Measurements from ENCODE around the gene SLC29A2.
A peak's percentile ranks its signal among the peaks of the same experiment; 100 is the strongest.

SLC29A2 gene

DNA sequence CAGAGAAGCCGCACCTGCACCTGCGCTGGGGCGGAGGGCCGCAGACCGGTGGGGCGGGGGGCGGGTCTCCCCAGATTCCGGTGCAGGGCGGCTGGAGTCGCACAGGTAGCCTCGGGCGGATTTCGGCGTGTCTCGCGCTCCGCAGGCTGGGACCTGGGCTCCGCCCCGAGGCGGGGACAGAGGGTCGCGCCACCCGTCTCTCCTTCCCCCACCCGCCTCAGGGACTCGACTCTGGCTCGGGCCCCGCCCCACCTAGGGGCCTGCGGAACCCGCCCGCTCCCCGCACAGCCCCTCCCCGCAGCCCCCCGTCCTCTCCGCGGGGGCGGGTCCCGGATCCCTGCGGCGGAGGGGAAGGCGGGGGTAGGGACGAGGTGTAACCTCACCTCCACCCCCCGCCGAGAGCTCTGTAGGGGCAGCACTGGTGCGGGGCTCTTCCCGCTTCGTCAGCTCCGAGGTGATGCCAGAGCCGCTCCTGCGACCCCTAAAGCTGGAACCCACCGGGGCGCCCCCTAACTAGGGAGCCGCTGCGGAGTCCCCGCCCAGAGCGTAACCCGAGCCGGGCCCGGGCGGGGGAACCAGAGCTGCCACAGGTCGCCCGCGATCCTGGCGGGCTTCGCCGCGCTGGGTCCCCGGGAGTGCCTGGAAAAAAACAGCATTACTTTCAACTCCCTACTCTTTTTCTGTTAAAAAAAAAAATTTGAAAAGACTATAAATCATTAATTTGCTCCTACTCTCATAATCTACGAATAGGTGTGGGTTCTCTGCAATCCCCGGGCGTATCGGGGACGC, at the start of gene SLC29A2:
TSS of gene SLC29A2 (minus strand) at position 134 of the 789 bp plus-strand sequence. CDS start 169 bp downstream, outside the sequence.
- peak within 1 kb of the TSS; percentile 63 for H3K4me3 ChIP-seq (replicated peaks; ENCODE audit: low read depth, low read length)
- TF ChIP-seq CTCF (IDR thresholded peaks at IDR 0.05; ENCODE audit: low read depth, low read length, missing control alignments), result no peak
- no peak for DNase-seq (ENCODE audit: extremely low read depth, low read depth)

GRCh38 chr11:66420671-66421476, 49.3 kb upstream of the SLC29A2 start, which contains the start of gene NPAS4:
Gene NPAS4 (plus strand): TSS chr11:66421035. CDS start chr11:66421180, 145 bp downstream.
- DNase-seq (ENCODE audit: extremely low read depth, low read depth), result no peak
- no peak for TF ChIP-seq CTCF (IDR thresholded peaks at IDR 0.05; ENCODE audit: low read depth, low read length, missing control alignments)
- no peak within 1 kb of the TSS for H3K4me3 ChIP-seq (replicated peaks; ENCODE audit: low read depth, low read length)

GRCh38 chr11:66419825-66420224, 48.3 kb upstream of the SLC29A2 start:
- no peak for TF ChIP-seq CTCF (IDR thresholded peaks at IDR 0.05; ENCODE audit: low read depth, low read length, missing control alignments)
- DNase-seq (ENCODE audit: extremely low read depth, low read depth), result no peak
- H3K4me3 ChIP-seq (replicated peaks; ENCODE audit: low read depth, low read length), result no peak overlapping the region

DNA sequence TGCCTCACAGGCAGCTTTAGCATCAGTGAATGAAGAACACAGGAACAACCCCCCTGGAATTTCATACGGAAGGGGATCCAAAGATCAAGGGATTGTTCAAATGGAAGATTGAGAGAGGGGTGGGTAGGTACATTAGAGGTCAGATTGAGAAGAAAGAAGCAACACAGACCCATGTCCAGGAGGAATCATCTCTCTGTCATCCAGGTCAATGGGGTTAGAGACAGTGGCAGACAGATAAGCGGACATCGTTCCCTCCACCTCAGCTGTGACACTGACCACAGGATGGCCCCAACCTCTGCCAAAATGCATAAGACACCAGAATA, 47.4 kb upstream of the SLC29A2 start:
- no peak for DNase-seq (ENCODE audit: extremely low read depth, low read depth)
- no peak for TF ChIP-seq CTCF (IDR thresholded peaks at IDR 0.05; ENCODE audit: low read depth, low read length, missing control alignments)
- no peak overlapping the region for H3K4me3 ChIP-seq (replicated peaks; ENCODE audit: low read depth, low read length)

GRCh38 chr11:66418168-66418985, 46.8 kb upstream of the SLC29A2 start:
- DNase-seq (ENCODE audit: extremely low read depth, low read depth), result peak; percentile 45
- H3K4me3 ChIP-seq (replicated peaks; ENCODE audit: low read depth, low read length), result no peak overlapping the region
- TF ChIP-seq CTCF (IDR thresholded peaks at IDR 0.05; ENCODE audit: low read depth, low read length, missing control alignments), result peak; percentile 35

DNA sequence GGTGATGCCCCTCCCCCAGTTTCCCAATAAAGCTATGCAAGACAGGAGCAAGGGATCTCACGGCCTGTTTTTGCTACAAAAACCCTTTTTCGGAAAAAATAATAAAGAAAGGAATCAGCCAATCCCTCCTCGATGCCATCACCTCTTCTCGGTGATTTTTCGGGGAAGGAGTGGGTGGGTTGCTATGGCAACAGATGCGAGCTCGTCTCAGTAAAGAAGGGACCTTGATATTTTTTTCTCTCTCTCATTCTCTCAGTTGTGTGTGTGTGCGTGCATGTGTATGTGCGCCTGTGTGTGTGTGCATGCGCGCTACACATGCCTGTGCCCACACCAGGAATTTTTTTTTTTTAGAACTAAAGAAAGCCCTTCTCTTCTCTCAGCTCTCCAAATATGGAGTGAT, 45.4 kb upstream of the SLC29A2 start:
- DNase-seq (ENCODE audit: extremely low read depth, low read depth), result no peak
- no peak overlapping the region for H3K4me3 ChIP-seq (replicated peaks; ENCODE audit: low read depth, low read length)
- no peak for TF ChIP-seq CTCF (IDR thresholded peaks at IDR 0.05; ENCODE audit: low read depth, low read length, missing control alignments)

Data from HFF-Myc (cell line).